RKO (cell line): ENCODE data around the gene HCK.

Experiments used
- DNase-seq: peaks from one replicate; pipeline ENCODE4 v3.0.0-alpha.2; 2016; ENCODE audit warnings: low spot score

HCK gene

GRCh38 chr20:32062776-32063170, 10.7 kb downstream of the HCK start:
- no peak for DNase-seq

GRCh38 chr20:32063695-32064094, 11.7 kb downstream of the HCK start:
- no peak for DNase-seq

- DNase-seq = no peak
Observed at GRCh38 chr20:32064667-32065066, 12.6 kb downstream of the HCK start.

DNA sequence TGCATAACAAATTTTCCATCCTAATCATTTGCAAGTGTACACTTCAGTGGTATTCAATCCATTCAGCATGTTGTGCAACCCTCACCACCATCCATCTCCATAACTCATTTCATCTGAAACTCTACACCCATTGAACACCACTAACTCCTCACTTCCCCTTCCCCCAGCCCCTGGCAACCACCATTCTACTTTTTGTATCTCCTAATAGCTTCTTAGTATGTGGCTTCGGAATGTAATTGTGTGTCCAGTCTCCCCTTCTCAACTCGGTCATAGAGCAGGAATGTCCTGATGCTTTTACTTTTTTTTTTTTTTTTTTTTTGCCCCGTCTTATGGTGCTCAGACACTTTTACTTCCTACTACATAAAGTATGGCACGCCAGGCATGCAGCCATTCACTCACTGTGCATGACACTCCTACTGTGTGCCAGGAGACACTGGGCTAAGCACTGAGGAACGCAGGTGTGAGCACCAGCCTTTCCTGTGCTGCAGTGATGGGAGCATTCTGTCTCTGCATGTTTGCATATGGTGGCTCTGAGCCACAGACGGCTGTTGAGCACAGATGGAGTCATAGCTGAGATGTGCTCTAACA, 15.3 kb downstream of the HCK start:
- DNase-seq = peak; percentile 39

GRCh38 chr20:32068174-32068573, 16.1 kb downstream of the HCK start:
- no peak for DNase-seq

DNA sequence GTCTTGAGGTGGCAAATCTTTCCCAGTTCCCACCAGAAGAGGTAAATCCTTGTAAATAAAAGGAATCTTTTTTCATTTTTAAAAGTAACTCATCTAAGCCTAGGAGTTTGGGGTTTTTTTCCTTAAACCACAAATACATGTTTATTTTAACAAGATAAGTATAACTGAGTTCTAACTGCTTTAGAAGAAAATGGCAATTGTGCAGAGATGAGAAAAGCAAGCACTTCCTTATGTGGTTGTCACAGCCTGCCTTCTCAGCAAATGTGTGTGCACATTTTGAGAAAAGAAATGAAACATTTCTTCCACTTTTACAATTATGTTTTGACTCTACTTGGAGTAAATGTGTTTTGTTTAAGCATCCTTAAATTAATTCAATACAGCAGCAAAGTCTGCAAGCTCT, 17.7 kb downstream of the HCK start:
- no peak for DNase-seq

DNA sequence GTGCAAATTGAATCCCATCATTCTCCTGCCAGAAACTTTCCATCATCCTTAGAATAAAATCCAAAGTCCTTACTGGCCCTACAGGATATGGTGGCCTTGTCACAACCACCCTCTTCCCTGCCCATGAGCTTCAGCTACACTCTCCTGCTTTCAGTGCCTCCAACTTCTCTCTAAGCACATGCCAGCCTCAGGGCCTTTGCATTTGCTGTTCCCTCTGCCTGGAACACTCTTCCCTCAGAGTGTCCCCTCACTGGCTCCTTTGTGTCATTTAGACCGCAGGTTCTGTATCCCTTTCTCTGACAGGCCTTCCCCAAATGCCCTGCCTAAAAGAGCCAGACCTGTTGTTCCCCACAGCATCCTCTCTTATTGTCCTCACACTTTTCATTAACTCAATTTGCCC, 18.2 kb downstream of the HCK start:
- no peak for DNase-seq

DNA sequence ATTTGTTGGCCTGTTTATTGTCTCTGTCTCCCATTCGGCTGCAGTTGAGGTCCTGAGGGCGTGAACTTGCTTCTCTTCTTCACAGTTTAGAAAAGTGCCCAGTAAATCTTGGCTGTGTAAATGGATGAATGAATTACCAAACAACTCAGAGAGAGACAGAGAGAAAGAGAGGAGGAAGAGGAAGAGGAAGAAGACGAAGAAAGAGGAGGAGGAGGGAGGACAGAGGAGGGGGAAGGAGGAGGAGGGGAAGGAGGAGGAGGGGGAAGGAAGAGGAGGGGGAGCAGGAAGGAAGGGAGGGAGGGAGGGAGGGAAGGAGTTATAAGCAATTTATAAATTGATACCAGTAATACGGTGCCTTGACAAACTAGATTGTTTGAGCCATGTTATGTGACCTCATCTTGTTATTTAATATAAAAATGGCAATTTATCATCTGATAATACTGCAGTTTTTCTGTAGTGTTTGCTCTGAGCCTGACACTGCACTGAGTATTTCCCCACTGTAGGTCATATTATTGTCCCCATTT, 18.7 kb downstream of the HCK start:
- no peak for DNase-seq

DNA sequence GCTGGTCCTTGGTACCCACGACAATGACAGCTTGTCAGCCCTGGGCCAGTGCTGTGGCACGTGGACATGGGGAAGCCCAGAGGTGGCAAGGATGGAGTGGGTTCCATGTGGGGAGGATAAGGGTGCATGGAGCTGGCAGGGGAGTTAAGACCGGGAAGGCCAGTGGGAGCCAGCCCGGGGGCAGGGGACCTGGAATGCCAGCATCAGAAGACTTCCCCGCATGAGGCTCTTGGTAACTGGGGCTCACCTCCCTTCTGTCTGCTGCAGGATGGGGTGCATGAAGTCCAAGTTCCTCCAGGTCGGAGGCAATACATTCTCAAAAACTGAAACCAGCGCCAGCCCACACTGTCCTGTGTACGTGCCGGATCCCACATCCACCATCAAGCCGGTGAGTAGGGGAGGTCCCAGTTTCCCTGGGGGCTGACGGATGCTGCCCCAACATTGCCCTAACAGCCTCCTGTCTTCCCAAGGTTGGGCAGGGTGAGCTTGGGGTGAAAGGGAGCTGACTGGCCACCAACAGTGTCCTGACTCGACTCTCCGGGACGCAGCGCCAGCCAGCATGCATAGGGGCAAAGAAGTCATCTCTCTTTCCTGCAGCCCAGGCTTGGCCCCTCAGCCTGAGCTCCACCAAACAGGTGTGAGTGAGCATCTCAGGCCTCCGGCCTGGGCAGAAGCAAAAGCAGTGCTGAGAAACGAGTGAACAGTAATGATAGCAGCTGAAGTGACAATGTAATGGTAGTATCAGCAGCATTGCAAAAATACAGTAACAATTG, 19.5 kb downstream of the HCK start:
- no peak for DNase-seq

GRCh38 chr20:32072168-32072750, 20.2 kb downstream of the HCK start:
- DNase-seq = no peak

DNA sequence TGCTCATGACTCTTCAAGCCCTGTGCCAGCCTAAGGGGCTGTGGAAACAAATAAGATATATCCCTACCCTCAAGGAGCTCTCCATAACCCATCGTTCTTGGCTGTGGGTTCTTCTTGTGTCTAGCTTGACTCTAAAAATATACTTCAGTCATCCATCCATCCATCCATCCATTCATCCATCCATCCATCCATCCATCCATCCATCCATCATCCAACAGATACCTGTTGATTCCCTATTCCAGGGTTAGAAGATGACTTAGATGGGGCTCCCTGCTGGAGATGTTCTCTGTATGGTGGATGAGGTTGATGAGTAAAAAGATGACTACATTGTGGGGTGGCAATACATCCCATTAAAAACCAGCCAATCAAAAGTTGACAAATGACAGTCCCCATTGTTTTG, 23.5 kb downstream of the HCK start:
- no peak for DNase-seq

DNA sequence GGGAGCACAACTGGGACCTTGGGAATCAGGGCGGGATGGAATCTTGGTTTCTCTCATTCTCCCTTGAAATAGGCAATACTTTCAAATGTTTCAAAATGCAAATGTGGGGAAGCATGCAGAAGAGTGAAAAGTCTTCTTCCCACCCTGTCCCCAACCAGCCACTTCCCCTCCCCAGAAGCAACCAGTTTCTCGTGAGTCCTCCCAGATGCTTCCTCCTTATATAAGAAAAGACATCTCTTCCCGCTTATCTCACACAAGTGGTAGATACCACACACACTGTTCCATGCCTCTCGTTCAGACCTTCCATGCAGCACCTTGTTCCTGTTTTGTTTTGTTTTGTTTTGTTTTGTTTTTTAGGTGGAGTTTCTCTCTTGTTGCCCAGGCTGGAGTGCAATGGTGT, 25.1 kb downstream of the HCK start:
- no peak for DNase-seq

GRCh38 chr20:32078322-32078721, 26.3 kb downstream of the HCK start:
- no peak for DNase-seq

GRCh38 chr20:32078791-32079190, 26.7 kb downstream of the HCK start:
- no peak for DNase-seq

DNA sequence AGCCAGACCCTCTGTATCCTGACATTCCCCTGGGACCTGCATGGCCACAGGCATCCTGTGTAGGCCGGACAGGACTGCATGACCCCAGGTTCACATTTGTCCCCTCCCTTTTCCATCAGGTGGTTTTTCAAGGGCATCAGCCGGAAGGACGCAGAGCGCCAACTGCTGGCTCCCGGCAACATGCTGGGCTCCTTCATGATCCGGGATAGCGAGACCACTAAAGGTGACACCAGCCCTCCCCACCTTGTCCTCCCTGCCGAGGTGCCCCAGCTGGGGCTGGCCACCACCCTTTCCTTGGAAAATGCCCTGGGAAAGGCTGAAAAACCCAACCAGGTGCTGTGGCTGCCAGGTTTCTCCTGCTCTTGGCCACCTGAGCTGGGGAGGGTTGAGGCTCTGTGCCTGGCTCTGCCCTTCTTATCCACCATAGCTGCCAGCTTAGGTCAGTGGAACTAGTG, 27.6 kb downstream of the HCK start:
- no peak for DNase-seq

GRCh38 chr20:32080783-32081182, 28.7 kb downstream of the HCK start:
- no peak for DNase-seq

DNA sequence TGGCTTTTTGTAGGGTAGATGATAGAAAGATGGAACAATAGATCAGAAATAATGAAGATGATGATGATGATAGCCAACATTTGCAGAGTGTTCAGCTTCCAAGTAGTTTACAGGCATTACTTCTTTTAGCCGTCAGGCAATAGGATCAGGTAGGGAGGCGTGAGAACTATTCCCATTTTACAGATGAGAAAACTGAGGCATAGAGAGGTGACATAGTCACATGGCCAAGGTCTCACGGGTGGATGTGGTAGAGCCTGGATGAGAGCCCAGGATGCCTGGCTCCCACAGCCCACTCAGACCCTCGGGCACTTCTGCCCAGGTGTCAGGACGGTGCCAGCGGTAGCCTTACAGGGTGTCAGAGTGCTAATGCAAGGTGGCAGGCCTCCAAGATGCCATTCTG, 31.4 kb downstream of the HCK start:
- no peak for DNase-seq

DNA sequence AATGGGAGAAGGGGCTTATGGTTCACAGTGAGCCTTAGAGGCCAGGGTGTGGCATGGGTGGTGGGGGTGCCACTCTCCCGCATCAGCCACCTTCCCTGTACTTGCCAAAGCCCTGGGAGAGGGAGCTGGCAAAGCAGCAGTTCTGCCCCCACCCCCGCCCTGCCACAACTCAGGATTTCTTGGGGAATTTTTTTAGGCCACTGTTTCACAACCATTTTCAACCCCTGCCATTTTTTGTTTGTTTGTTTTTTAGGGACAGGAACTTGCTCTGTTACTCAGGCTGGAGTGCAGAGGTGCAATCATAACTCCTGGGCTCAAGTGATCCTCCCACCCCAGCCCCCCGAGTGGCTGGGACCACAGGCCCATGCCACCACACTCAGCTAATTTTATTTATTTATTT, 35.0 kb downstream of the HCK start:
- DNase-seq = no peak

DNA sequence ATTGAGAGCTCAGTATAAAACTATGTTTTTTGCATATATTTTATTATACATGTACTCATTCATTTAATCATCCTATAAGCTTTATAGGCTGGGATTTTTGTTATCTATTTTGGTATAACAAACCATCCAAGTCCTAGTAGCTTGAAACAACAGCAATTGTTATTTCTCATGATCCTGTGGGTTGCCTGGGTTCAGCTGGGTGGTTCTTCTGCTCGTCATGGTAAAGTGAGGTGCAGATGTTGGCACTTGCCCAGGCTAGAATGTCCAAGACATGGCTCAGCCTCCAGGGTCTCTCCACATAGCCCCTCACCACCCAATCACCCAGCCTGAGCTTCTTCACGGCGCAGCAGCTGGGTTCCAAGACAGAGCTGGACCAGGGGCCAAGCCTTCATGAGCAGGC, 36.7 kb downstream of the HCK start:
- DNase-seq = no peak

DNA sequence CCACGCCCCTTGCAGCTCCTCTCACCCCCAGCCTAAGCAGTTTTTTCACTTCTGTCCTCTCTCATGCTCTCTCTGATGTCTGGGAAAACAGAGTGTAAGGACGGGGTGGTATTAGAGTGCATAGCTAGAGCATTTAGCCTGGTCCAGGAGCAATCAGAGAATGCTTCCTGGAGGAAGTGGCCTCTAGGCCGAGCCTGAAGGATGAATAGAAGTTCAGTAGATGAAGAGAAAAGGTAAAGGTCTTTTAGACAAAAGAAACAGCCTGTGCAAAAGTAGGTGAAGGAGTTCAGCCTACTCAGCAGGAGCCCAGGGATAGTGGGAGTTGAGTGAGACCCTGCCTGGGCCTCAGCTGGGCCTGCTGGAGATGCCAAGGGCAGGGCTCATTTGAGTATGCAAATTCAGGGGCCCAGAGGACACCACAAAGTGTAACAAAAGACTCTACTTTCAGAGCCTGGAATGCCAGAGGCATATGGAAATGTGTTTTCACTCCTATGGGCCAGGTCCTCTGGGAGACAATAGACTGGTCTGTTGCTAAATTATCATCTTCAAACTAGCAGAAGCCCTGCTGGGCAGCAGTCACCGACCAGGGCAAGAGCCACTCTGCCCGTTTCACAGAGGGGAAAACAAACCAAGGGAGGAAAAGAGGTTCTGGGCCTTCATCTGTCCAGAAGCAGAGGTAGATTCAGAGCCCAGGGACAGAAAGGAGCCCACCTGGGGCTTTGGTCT, 37.8 kb downstream of the HCK start:
- DNase-seq = no peak

- DNase-seq = peak; percentile 81
Observed at GRCh38 chr20:32091888-32092346, 39.9 kb downstream of the HCK start.

- no peak for DNase-seq
Observed at GRCh38 chr20:32098786-32099185, 46.7 kb downstream of the HCK start.
